Effector CD4-positive, alpha-beta T cell (primary cell): ENCODE data around the gene TRAPPC8.
"Not testable (repeated sequence)": the region's sequence is repeated elsewhere in the genome, so short reads cannot be mapped to it uniquely, and the experiment has no call there.

Source experiments
- DNase-seq: peaks from one replicate; pipeline ENCODE4 v3.0.0-alpha.2; 2020

TRAPPC8 gene

DNA sequence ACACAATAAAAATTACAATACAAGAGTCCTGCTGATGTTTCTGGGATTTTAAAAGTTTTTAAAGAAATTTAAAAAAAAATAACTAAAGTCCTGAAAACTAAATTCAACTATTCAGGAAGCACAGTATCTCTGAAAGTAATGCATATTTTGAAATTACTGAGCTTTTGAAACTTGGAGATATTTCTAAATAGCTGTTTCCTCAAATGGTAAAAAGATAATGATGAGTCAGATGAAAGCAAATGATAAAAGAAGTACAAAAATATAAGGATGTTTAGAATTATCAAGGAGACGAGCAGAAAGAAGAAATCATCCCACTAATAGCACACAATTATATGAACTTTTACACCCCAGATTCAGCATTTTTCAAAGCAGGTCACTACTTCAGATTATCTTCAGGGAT is 92.1 kb downstream of the TRAPPC8 start:
- DNase-seq: no peak

DNA sequence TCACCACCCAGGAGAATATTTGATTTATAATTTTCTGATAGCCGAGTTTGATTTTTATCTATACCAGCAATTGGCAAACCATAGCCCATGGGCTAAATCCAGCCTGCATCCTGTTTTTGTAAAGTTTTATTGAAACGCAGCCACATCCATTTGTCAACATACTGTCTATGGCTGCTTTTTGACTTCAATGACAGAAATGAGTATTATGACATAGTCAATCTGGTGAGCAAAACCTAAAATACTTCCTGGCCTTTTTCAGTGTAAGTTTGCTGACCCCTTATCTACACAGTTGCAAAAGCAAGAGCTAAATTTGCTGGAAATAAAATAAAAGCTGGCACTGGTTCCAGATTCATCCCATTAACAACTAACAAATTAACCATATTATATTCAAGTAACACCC is 102.4 kb downstream of the TRAPPC8 start:
- DNase-seq: no peak

DNA sequence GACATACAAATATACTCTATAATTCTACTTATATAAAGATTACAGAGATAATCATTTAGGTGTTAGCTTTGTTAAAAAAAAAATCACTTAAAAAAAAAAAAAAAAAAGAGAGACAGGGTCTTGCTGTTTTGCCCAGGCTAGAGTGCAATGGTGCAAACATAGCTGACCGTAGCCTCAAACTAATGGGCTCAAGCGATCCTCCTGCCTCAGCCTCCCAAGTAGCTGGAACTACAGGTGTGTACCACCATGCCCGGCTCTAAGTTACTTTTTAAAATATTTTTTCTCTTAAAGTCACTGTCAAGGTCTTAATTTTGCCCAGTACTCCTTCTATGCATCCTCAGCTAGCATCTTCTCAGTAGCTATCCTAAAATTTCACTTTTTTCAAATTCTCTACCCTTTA is 105.0 kb downstream of the TRAPPC8 start:
- no peak for DNase-seq

DNA sequence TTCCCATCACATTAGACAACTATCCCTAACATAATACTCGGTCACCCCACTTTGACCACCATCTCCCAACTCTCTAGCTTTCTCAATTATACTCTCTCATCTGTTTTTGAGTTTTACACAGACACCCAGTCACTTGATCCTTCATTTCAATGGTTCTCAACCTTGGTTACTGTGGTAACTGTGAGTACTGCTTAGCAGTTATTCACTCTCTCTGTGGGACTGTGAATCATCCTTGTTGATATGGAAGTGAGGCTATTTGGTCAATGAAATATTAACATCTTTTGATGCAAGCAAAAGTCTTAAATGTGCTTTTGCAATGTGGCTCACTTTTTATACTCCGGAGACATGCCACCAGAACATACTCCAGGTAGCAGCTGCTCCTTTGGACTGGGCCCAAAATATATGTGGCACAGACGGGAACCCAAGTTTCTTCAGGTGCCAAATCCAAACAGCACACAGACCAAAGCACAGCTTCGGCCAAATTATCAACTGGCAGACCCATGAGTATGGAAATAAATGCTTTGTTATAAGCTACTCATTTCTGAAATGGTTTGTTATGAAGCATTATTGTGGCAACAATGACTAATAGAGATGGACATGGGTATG is 107.3 kb downstream of the TRAPPC8 start:
- no peak for DNase-seq

DNA sequence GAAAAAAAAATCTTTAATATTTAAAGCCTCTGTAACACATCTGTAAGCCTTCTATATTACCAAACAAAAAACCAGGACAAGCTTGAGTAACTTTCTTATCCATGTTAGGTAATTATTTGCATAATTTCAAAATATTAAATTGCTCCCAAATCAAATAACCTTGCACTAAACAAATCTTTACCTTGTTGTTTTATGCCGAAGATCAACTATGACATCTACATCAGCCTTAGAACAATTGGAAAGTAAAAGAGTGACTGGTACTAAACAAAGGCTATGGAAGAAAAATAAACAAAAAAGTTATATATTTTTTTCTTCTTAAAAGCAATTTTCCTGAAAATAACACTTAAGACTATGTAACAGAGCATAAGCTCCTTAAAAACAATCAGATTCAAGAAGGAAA is 111.0 kb downstream of the TRAPPC8 start:
- no peak for DNase-seq

DNA sequence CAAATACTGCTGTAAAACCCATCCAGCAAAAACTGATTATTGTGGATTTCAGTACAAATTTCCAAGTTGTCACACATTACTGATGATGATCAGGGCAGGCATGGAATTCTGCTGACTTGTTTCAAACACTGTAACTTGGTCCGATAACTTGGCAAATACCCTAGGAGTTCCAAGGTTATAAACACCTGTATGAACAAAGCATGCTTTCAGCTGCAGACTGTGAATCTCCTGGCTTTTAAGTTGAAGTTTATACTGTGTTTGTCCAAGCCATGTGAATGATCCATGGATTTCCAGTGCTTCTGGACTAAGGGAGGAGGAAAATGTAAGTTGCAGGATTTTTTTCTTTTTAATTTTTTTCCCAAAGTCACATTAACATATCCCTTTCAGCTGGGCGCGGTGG is 112.2 kb downstream of the TRAPPC8 start:
- DNase-seq: no peak

DNA sequence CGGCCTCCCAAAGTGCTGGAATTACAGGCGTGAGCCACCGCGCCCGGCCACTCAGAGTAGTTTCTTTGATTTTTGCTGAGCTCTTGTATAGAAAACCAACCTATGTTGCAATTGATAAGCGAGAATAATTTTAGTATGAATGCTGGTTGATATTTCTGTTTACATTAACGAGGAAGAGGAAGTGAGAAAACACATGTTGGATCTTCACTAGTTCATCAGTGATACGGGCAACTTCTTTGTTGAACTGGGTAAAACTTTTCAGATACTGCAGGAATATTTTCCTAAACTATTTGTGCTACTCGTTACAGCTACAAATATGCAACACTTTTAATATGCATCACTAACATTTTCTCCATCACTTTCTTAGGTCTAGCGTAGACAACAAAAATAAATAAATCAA is 114.3 kb downstream of the TRAPPC8 start:
- DNase-seq: no peak

DNA sequence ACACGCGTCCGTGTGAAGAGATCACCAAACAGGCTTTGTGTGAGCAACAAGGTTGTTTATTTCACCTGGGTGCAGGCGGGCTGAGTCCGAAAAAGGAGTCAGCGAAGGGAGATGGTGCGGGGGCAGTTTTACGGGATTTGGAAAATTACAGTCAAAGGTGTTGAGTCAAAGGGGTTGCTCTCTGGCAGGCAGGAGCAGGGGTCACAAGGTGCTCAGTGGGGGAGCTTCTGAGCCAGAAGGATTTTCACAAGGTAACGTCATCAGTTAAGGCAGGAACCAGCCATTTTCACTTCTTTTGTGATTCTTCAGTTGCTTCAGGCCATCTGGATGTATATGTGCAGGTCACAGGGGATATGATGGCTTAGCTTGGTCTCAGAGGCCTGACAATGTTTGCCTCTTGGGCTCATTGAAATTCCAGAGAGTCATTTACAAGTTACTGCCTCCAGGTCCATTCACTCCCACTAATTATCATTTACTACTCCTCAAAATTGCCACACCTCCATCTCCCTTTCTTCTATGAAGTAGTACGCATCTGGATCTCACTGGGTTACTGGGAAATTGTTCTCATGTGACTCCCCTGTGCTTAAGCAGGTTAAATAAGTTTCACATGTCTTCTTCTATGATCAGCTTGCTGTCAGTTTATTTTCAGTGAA is 116.1 kb downstream of the TRAPPC8 start:
- not testable (repeated sequence) for DNase-seq

DNA sequence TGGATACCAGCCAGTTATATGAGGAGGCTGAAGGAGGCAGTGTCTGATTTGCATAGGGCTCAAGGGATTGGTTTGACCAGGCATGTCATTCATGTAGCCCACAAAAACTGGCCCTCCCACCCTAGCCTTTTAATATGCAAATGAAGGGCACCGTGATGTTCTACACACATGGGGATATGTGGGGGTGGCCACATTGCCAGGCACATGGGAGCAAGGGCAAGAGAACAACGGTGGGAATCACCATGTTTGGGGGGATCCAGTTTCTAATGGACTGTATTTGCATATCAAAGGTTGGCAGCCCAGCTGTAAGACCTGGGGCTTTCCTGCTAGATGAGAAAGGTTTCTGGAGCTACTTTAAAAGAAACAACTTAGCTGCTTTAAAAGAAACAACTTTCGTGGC is 117.2 kb downstream of the TRAPPC8 start:
- DNase-seq: no peak

DNA sequence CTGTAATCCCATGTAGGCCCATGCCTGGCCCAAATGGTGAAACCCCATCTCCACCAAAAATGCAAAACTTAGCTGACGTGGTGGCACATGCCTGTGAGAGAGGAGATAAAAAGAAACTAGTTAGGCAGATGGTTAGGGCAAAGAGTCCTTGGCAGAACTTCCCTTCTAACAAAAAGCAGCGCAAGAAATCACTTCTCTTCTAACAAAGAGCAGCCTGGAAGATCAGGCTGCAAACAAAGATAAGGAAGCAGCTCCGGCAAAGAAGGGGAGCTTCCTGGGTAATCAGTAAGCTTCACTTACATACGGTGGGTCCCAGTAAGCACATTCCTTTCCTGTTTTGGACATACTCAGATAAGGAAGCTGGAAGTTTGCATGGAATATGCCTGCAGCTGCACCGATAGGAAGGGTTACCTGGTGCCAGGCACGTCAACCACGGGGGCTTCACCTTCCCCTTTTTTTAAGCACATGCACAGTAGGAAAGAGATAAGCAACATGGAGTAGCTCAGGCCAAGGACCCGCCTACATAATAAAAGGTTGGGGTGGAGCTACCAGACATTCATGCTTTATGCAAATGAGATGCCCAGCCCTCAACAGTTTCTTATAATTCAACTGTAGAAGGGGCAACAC is 121.3 kb downstream of the TRAPPC8 start:
- DNase-seq: no peak

DNA sequence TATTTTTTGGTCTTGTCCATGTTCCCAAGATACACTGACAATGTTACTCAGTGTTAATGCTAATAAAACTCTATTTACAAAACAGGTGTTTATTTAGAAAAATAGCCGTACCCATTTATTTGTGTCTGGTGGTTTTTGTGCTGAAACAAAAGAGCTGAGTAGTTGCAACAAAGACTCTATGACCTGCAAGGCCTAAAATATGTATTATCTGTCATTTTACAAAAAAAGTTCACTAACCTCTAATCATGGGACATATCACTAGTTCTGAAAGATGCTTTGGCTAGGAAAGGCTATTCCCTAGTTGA is 123.1 kb downstream of the TRAPPC8 start:
- DNase-seq: no peak

DNA sequence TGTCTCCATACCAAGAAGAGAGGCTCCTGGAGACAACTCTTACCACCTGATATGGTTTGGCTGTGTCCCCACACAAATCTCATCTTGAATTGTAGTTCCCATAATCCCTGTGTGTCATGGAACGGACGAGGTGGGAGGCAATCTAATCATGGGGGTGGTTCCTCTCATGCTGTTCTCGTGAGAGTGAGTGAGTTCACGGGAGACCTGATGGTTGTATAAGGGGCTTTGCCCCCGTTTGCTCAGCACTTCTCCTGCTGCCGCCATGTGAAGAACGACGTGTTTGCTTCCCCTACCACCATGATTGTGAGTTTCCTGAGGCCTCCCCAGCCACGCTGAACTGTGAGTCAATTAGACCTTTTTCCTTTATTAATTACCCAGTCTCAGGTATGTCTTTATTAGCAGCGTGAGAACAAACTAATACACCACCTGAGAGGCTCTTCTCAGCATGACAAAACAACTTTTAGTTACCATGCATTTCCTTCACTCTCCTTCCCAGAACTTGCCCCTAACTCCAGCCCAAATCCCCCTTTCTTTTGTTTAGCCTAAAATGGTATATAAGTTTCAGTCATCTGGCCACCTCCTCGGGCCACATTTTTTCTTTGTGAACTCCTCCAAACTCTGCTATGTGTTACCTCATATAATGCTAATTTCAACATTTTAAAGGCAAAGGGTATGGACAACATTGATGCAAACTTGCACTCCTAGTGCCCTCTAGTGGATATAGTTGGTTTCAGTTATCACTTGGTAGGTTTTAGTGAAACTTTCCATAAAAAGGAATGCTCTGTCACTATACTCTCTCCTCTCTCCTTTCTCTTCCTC is 123.6 kb downstream of the TRAPPC8 start:
- no peak for DNase-seq

DNA sequence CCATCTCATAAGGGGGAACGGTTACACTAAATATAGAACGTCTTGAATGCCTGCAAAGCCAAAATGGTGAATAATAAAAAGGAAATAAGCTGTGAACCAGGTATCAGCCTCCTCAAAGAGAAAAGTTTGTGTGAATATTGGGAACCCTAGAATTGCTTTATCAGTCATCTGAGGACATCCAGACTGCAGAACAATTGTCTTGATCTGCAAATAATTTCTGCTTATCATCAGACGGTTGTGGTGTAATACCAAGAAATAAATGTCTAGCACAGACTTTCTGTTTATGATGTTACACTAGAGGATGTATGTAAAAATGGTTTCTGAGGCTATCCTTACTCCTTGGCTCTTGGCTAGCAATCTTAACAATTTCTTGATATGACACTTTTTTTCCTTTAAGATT is 128.8 kb downstream of the TRAPPC8 start:
- DNase-seq: no peak

DNA sequence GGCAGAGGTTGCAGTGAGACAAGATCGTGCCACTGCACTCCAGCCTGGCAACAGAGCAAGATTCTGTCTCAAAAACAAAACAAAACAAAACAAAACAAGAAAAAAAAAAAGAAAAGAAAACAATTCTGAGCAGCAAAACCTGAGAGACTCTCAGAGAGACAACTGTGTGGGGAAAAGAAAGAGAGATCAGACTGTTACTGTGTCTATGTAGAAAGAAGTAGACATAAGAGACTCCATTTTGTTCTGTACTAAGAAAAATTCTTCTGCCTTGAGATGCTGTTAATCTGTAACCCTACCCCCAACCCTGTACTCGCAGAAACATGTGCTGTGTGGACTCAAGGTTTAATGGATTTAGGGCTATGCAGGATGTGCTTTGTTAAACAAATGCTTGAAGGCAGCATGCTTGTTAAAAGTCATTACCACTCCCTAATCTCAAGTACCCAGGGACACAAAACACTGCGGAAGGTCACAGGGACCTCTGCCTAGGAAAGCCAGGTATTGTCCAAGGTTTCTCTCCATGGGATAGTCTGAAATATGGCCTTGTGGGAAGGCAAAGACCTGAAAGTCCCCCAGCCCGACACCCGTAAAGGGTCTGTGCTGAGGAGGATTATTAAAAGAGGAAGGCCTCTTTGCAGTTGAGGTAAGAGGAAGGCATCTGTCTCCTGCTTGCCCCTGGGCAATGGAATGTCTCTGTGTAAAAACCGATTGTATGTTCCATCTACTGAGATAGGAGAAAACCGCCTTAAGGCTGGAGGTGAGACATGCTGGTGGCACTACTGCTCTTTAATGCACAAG is 132.4 kb downstream of the TRAPPC8 start:
- not testable (repeated sequence) for DNase-seq

DNA sequence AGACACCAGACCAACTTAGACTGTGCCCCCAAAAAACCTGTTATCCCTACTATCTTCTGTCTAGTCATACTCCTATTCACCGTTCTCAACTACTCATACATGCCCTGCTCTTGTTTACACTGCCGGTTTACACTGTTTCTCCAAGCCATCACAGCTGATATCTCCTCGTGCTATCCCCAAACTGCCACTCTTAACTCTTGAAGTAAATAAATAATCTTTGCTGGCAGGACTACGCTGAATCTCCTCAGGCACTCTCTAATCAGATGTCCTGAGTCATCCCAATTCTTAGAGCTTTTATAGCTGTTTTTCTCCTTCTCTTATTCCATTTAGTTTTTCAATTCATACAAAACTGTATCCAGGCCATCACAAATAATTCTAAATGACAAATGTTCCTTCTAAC is 133.9 kb downstream of the TRAPPC8 start:
- DNase-seq: not testable (repeated sequence)

DNA sequence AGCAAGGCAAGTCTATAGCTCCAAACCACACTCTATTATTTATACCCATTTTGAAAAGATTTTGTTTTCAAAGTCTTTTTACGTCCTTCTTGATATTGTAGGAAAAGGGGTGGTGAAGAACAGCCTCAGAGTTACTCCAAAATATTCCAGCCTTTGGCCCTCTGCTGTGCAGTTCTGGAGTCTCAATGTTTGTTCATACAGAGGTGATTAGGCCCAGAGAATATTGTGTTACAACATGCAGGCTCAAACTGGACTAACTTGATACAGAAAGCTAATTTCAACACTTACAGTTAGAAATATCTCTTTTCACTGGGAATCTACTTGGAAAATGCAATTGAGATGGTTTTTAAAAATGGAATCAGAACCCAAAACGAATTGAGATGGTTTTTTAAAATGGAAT is 141.8 kb downstream of the TRAPPC8 start:
- no peak for DNase-seq

DNA sequence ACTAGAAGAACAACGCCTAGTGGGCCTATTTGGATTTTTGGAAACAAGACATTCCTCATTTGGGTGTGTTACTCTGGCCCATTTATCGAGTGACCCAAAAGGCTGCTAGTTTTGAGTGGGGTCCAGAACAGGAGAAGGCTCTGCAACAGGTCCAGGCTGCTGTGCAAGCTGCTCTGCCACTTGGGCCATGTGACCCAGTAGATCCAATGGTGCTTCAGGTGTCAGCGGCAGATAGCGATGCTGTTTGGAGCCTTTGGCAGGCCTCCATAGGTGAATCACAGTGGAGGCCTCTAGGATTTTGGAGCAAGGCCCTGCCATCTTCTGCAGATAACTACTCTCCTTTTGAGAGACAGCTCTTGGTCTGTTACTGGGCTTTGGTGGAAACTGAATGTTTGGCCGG is 143.7 kb downstream of the TRAPPC8 start:
- not testable (repeated sequence) for DNase-seq

DNA sequence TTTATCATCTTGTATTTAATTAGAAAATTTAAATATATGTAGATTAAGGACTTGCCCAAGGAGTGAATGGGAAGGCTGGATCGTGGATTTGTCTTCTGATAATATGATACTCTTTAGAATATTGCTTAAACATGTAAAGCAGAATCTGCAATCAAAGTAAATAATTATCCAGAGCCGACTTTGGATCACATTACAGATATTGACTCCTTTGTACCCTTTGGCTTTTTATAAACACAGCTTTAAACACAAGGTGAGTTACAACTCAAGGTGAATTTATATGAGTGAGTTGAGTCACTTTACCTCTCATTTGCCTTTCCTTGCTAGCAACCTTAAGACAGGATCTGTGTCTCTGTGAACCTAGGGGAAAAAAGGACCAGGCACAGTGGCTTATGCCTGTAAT is 144.5 kb downstream of the TRAPPC8 start:
- no peak for DNase-seq

DNA sequence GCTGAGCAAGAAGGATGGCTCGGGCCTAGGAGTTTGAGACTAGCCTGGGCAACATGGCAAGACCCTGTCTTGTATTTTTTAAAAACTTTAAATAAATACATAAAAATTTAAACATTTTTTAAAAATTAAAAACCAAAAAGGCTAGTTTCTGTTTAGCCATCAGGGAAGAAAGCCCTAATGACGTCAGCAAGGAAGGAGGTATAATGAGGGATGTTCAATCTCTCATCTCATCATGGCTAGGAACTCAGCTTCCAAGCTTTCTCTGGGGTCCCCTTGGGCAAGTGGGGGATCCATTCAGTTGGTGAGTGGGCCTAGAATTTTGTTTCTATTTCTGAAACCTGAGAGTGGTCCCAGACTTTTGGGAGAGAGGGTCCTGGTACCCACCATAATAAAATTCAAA is 147.2 kb downstream of the TRAPPC8 start:
- DNase-seq: no peak

DNA sequence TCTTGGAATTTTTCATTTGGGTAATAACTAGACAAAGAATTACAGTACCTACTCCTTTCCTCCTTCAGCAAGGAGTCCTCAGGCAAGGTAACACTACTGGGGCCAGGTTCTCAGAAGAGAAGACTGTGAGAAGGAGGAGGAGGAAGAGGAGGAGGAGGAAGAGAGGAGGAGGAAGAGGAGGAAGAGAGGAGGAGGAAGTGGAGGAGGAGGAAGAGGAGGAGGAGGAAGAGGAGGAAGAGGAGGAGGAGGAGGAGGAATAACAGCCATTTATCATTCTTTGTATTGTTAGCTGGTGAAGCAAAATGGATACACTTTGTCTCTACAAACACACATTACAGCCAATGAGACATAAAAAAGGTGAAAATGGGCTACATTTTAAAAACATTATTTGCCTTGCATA is 149.4 kb downstream of the TRAPPC8 start:
- no peak for DNase-seq

DNA sequence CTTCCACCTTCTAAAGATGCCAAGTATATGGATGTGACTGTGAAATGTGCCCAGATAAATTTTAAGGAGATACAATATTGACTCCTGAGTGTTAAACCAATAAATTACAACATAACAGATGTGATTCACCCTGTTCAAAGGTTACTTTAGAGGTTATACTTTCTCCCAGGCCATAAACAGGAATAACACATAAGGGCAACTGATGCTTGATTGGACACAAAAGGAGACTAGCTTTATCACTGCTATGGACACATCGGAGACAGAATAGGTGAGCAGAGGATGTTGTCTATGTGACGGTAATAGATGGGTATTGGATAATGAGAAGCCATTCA is 150.4 kb downstream of the TRAPPC8 start:
- DNase-seq: no peak

DNA sequence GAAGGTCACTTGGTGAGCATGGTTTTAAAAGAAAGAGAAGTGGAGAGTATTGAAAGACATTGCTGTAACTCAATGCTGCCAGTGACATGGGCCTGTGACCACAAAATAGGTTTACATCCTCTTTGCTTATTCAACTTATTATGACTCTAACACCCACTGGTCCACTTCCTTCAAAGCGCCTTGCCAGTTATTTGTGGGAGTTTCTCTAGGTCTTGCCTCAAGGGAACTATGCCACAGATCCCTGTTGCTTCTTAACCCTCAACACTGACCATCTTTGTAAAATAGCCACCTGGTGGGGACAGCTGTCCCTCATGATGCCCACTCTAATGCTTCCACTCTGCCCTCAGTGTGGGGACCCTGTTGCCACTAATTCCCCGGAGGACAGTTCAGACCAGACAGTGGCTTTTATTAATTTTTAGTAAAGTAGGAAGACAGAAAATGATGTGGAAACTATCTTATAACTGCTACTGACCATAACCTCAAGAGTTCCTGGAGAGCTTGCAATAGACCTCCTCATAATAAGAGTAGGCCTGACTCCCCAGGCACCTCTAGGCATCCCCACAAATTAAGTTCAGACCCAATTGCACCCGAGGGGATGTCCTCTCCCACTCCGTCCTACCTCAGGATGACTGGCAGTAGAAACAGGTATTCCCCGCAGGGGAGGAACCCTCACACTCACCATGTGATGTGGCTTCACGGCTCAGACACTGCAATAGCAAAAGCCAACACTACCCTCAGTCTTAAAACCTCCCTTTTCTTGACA is 150.9 kb downstream of the TRAPPC8 start:
- no peak for DNase-seq
